Loucy (cell line): Measurements from ENCODE around the gene GNG8.

Source experiments
- H2AFZ ChIP-seq: fragments of 200-600 bp; sonication (generic); 2 replicates; pipeline ENCODE4 v1.6.0; 2016; ENCODE audit warnings: antibody characterized with exemption, mild to moderate bottlenecking, low read length, moderate library complexity
- H3F3A ChIP-seq: fragments of 200-600 bp; 2 replicates; pipeline ENCODE4 v1.6.0; 2016; ENCODE audit warnings: antibody characterized with exemption, low read depth, mild to moderate bottlenecking
- H3K27me3 ChIP-seq: fragments of 200-600 bp; sonication (generic); 2 replicates; pipeline ENCODE4 v1.6.1; 2014; ENCODE audit warnings: low read length, mild to moderate bottlenecking; ENCODE audit not compliant: insufficient read depth, poor library complexity, severe bottlenecking
- H3K36me3 ChIP-seq: fragments of 200-600 bp; sonication (generic); 2 replicates; pipeline ENCODE4 v1.6.1; 2016; ENCODE audit warnings: low read length; ENCODE audit not compliant: insufficient read depth
- H3K4me1 ChIP-seq: fragments of 200-600 bp; sonication (generic); 2 replicates; pipeline ENCODE4 v1.5.1; 2014; ENCODE audit warnings: low read length, mild to moderate bottlenecking; ENCODE audit not compliant: insufficient read depth, poor library complexity, severe bottlenecking
- H3K4me2 ChIP-seq: fragments of 200-600 bp; sonication (generic); 2 replicates; pipeline ENCODE4 v1.6.0; 2014; ENCODE audit warnings: antibody characterized with exemption, low read length, low read depth, mild to moderate bottlenecking; ENCODE audit not compliant: poor library complexity, severe bottlenecking
- H3K4me3 ChIP-seq: fragments of 200-600 bp; sonication (generic); 2 replicates; pipeline ENCODE4 v1.5.1; 2014; ENCODE audit warnings: low read length, mild to moderate bottlenecking, mixed read lengths; ENCODE audit not compliant: poor library complexity, severe bottlenecking
- H3K79me2 ChIP-seq: fragments of 200-600 bp; sonication (generic); 2 replicates; pipeline ENCODE4 v1.6.1; 2014; ENCODE audit warnings: low read length; ENCODE audit not compliant: insufficient read depth
- H3K9ac ChIP-seq: fragments of 200-600 bp; sonication (generic); 2 replicates; pipeline ENCODE4 v1.6.0; 2014; ENCODE audit warnings: mild to moderate bottlenecking, low read depth, low read length, moderate library complexity; ENCODE audit not compliant: poor library complexity, severe bottlenecking
- H3K9me2 ChIP-seq: fragments of 200-600 bp; sonication (generic); replicated peaks from 2 replicates; pipeline ENCODE4 v1.6.1; 2016; ENCODE audit warnings: low read depth, low read length, mixed read lengths
- H3K9me3 ChIP-seq: fragments of 200-600 bp; sonication (generic); 2 replicates; pipeline ENCODE4 v1.6.1; 2014; ENCODE audit warnings: mild to moderate bottlenecking, antibody characterized with exemption, low read length, low read depth; ENCODE audit not compliant: insufficient read depth
- H4K20me1 ChIP-seq: fragments of 200-600 bp; sonication (generic); 2 replicates; pipeline ENCODE4 v1.6.0; 2014; ENCODE audit warnings: antibody characterized with exemption, low read length, mild to moderate bottlenecking; ENCODE audit not compliant: insufficient read depth, poor library complexity, severe bottlenecking
- EZH2phosphoT487 ChIP-seq: fragments of 200-600 bp; IDR thresholded peaks from 2 replicates; pipeline ENCODE4 v1.6.1; 2018; ENCODE audit warnings: antibody characterized with exemption, mild to moderate bottlenecking, moderate library complexity, borderline replicate concordance
- TF ChIP-seq, protein P1 (sequence below): fragments of 200-600 bp; sonication (generic); conservative IDR thresholded peaks from 2 replicates; pipeline ENCODE4 v1.5.1; 2014; ENCODE audit warnings: mild to moderate bottlenecking, antibody characterized with exemption, low read length

GNG8 gene

DNA sequence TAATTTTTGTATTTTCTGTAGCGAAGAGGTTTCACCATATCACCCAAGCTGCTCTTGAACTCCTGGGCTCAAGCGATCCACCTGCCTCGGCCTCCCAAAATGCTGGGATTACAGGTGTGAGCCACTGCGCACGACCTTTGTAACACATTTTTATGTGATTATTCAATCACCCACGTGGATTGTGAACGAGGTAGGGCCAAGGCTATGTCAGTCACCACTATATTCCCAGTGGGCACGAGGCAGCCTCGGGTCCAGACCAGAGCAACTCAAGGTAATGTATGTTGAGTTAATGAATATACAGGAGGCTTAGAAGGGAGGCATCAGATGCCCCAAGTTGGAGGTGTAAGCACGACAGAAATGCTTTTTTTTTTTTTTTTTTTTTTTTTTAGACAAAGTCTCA lies 20.0 kb downstream of the GNG8 start:
- Histone ChIP-seq H3K4me3 (no peak overlapping the region), H3F3A (0 out of 2 replicates have a peak, but pooled peaks cover under 1% of the 10 kb centered on the region), H3K4me1 (peaks cover 20% of the 10 kb centered on the region), H3K9ac (no peak overlapping the region), H3K4me2 (no peak overlapping the region), H3K9me2 (no peaks in the 10 kb centered on the region), H4K20me1 (no peaks in the 10 kb centered on the region), H3K9me3 (no peaks in the 10 kb centered on the region), H3K27me3 (no peaks in the 10 kb centered on the region), H3K79me2 (no peaks in the 10 kb centered on the region), H3K36me3 (peaks cover under 1% of the 10 kb centered on the region; the same call in 1 of the 2 replicates), H2AFZ (no peak overlapping the region)
- TF ChIP-seq, protein P1, sequence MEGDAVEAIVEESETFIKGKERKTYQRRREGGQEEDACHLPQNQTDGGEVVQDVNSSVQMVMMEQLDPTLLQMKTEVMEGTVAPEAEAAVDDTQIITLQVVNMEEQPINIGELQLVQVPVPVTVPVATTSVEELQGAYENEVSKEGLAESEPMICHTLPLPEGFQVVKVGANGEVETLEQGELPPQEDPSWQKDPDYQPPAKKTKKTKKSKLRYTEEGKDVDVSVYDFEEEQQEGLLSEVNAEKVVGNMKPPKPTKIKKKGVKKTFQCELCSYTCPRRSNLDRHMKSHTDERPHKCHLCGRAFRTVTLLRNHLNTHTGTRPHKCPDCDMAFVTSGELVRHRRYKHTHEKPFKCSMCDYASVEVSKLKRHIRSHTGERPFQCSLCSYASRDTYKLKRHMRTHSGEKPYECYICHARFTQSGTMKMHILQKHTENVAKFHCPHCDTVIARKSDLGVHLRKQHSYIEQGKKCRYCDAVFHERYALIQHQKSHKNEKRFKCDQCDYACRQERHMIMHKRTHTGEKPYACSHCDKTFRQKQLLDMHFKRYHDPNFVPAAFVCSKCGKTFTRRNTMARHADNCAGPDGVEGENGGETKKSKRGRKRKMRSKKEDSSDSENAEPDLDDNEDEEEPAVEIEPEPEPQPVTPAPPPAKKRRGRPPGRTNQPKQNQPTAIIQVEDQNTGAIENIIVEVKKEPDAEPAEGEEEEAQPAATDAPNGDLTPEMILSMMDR = no peak

DNA sequence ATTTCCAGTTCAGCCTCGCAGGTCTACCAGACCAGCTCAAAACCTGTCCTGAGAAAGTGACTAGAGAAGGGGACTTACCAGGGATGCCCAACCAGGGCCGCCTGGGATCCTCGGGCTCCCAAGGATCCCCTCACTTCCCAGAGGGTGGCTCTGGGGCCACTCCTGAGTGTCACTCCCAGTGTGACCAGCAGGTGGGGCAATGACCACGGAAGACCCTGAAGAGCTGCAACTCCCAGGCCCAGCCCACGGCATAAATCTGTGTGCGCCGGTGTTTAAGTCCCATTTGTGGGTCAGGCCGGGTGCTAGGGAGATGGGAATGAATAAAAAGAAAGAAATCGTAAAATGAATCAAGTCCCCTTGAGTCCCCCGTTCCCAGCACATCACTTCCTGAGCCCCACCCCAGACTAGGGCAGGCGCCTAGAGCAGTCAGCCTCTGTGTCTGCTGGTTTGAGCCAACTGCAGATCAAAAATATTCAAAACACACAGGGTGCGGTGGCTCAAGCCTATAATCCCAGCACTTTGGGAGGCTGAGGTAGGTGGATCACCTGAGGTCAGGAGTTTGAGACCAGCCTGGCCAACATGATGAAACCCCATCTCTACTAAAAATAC lies 21.8 kb downstream of the GNG8 start:
- Histone ChIP-seq H3K4me1 (peaks cover 24% of the 10 kb centered on the region), H3F3A (peaks cover 7% of the 10 kb centered on the region; the same call in 1 of the 2 replicates), H2AFZ (0 out of 2 replicates have a peak overlapping the region, but pooled peaks have one; percentile 41)

DNA sequence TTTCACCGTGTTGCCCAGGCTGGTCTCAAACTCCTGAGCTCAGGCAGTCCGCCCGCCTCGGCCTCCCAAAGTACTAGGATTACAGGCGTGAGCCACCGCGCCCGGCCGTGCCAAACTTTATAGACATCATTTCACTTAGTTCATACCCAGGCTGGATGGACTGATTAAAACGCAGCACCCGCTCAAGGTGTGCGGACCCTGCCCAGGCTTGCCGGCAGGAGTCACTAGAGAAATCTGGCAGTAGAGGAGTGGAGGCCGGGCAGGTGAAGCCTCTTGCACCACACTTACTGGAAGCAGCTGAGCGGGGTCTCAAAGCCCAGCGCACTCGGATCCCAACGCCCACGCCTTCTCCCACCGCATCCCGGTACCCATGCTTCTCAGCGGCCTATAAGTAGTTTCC lies 22.5 kb downstream of the GNG8 start:
- TF ChIP-seq, protein P1 = no peak
- TF ChIP-seq EZH2phosphoT487 = no peak
- H3K9me2 ChIP-seq = no peaks in the 10 kb centered on the region
- H3K4me3 ChIP-seq = no peak overlapping the region
- peaks cover 4% of the 10 kb centered on the region for H4K20me1 ChIP-seq
- no peak overlapping the region for H3K4me2 ChIP-seq
- peaks cover 9% of the 10 kb centered on the region; the same call in 1 of the 2 replicates for H3F3A ChIP-seq
- H3K9ac ChIP-seq = no peak overlapping the region
- no peaks in the 10 kb centered on the region for H3K79me2 ChIP-seq
- no peak overlapping the region for H2AFZ ChIP-seq
- peaks cover 24% of the 10 kb centered on the region for H3K4me1 ChIP-seq
- H3K27me3 ChIP-seq = no peaks in the 10 kb centered on the region
- H3K9me3 ChIP-seq = no peaks in the 10 kb centered on the region
- H3K36me3 ChIP-seq = peaks cover 22% of the 10 kb centered on the region; the same call in 1 of the 2 replicates

More for the DNA sequence above, 21.8 kb downstream of the GNG8 start:
- Histone ChIP-seq H3K9ac (no peak overlapping the region), H3K9me3 (no peaks in the 10 kb centered on the region), H3K4me3 (no peak overlapping the region), H3K79me2 (no peaks in the 10 kb centered on the region), H3K4me2 (no peak overlapping the region), H3K36me3 (peaks cover 15% of the 10 kb centered on the region; the same call in 1 of the 2 replicates), H3K27me3 (no peaks in the 10 kb centered on the region), H3K9me2 (no peaks in the 10 kb centered on the region), H4K20me1 (no peaks in the 10 kb centered on the region)
- no peak for TF ChIP-seq EZH2phosphoT487
- TF ChIP-seq, protein P1 = peak; percentile 87
